HepG2 (cell line): ENCODE data around the gene TUBA4A. TPM values are rescaled to one million over a fixed set of nuclear protein-coding genes. Genes with fewer than 3 reads are reported as not detected.

Source experiments
- ATAC-seq: fragments of 200-7000 bp; cut with Tn5 transposase; 3 replicates; pipeline ENCODE4 v1.9.1; 2020; ENCODE audit warnings: mild to moderate bottlenecking, moderate library complexity
- BruUV-seq: library from RNA; stranded (reverse); fragments of 400-500 nt; replicated peaks from 2 replicates; lab custom pipeline; 2021; lab: Mats Ljungman, UMichigan
- CTCF ChIA-PET: fragments of 300-600 bp; formaldehyde crosslinking; extraction: SDS; loops from one replicate; lab custom pipeline; 2021; ENCODE audit warnings: low total read pairs, inconsistent platforms, low intra/inter-chr PET ratio; lab: Yijun Ruan, JAX
- POLR2A ChIA-PET: fragments of 350-600 bp; sonication (Branson Sonifier 250); formaldehyde crosslinking; loops from one replicate; lab custom pipeline; 2020; ENCODE audit warnings: antibody characterized with exemption, inconsistent platforms; lab: Yijun Ruan, JAX
- DNase-seq: peaks from one replicate; pipeline ENCODE4 v3.0.0-alpha.2; 2015; ENCODE audit warnings: low spot score
- FAIRE-seq: peaks from 3 replicates; lab custom pipeline; 2011; peaks lifted over from hg19 to GRCh38; lab: Jason Lieb, UNC
- H2AFZ ChIP-seq: one replicate; pipeline ENCODE4 v1.6.1; 2011; ENCODE audit warnings: low read length, inconsistent platforms
- H3K27ac ChIP-seq: fragments of 300-600 bp; 3 replicates; pipeline ENCODE4 v1.8.0; 2011; ENCODE audit warnings: mixed run types, mild to moderate bottlenecking, mixed read lengths, low read length, inconsistent platforms; ENCODE audit not compliant: insufficient read depth; ENCODE audit errors: extremely low read length
- H3K27me3 ChIP-seq, 2 experiments: fragments of 200-600 bp in 1 of 2; 2 replicates in 1 of 2; 3 replicates in 1 of 2; pipeline versions ENCODE4 v1.6.0 to v1.8.0; 2011; ENCODE audit warnings: low read length in 2 of 2, mild to moderate bottlenecking in 2 of 2, moderate library complexity in 2 of 2, inconsistent platforms in 1 of 2; ENCODE audit not compliant: insufficient read depth in 2 of 2, control insufficient read depth in 1 of 2
- H3K36me3 ChIP-seq, 2 experiments: fragments of 200-600 bp in 1 of 2; replicated peaks in 1 of 2; 2 replicates in 1 of 2; 3 replicates in 1 of 2; pipeline versions ENCODE4 v1.5.1 to v1.8.0; 2011; ENCODE audit warnings: low read length in 2 of 2, inconsistent platforms in 1 of 2; ENCODE audit not compliant: insufficient read depth in 2 of 2, control insufficient read depth in 1 of 2
- H3K4me1 ChIP-seq: 2 replicates; pipeline ENCODE4 v1.5.1; 2012; ENCODE audit warnings: low read length, inconsistent platforms; ENCODE audit not compliant: insufficient read depth
- H3K4me2 ChIP-seq: 2 replicates; pipeline ENCODE4 v1.6.0; 2011; ENCODE audit warnings: low read depth, low read length, inconsistent platforms
- H3K4me3 ChIP-seq, 3 experiments: fragments of 200-600 bp in 1 of 3; sonication (generic), shearing (Covaris generic) in 1 of 3; replicated peaks in 1 of 3; 2 replicates each; pipeline ENCODE4 v1.5.1; 2011 to 2016; ENCODE audit warnings: low read length in 3 of 3, inconsistent platforms in 2 of 3, low read depth in 2 of 3, mild to moderate bottlenecking in 2 of 3, control low read depth in 1 of 3, mixed read lengths in 1 of 3; ENCODE audit not compliant: insufficient read depth in 1 of 3
- H3K79me2 ChIP-seq: one replicate; pipeline ENCODE4 v1.6.1; 2011; ENCODE audit warnings: low read length, inconsistent platforms; ENCODE audit not compliant: insufficient read depth
- H3K9ac ChIP-seq: 2 replicates; pipeline ENCODE4 v1.6.0; 2011; ENCODE audit warnings: mild to moderate bottlenecking, low read depth, low read length, inconsistent platforms; ENCODE audit not compliant: insufficient read depth
- H3K9me3 ChIP-seq: 2 replicates; pipeline ENCODE4 v1.5.1; 2012; ENCODE audit warnings: mild to moderate bottlenecking, low read length
- H4K20me1 ChIP-seq: 2 replicates; pipeline ENCODE4 v1.6.0; 2011; ENCODE audit warnings: inconsistent platforms, mild to moderate bottlenecking, low read length, moderate library complexity; ENCODE audit not compliant: insufficient read depth
- HES4 ChIP-seq: sonication (generic); formaldehyde crosslinking; IDR thresholded peaks from 2 replicates; pipeline ENCODE4 v1.9.0; 2021; ENCODE audit warnings: mild to moderate bottlenecking, missing genetic modification reagents, borderline replicate concordance
- MTA1 ChIP-seq: sonication (generic); formaldehyde crosslinking; IDR thresholded peaks from 2 replicates; pipeline ENCODE4 v1.4.0; 2020; ENCODE audit warnings: missing genetic modification reagents, mild to moderate bottlenecking, borderline replicate concordance
- MYC ChIP-seq: sonication (generic); formaldehyde crosslinking; IDR thresholded peaks from 2 replicates; pipeline ENCODE4 v1.9.0; 2021; ENCODE audit warnings: missing genetic modification reagents, borderline replicate concordance
- ZNF670 ChIP-seq: sonication (generic); formaldehyde crosslinking; IDR thresholded peaks from 2 replicates; pipeline ENCODE4 v1.8.0; 2022; ENCODE audit warnings: mild to moderate bottlenecking, missing genetic modification reagents, borderline replicate concordance
- WGBS: methylation state at CpG from one replicate; pipeline ENCODE4 v1.1.6; 2017; ENCODE audit warnings: low lambda C conversion rate; 5-methylcytosine and 5-hydroxymethylcytosine counted together
- in situ Hi-C: cut with HindIII; loops from 2 replicates; pipeline ENCODE4 v1.10.0; 2017; ENCODE audit warnings: low pct_unique_long_range_greater_than_20kb; ENCODE audit not compliant: extremely low pct_ligation_motif_present
- intact Hi-C: fragments of 100-400 bp; cut with micrococcal nuclease; formaldehyde crosslinking; loops from one replicate; pipeline ENCODE4 v1.10.0; 2022; ENCODE audit not compliant: unreplicated experiment
- polyA plus RNA-seq, 8 experiments: library from polyadenylated mRNA; depleted of rRNA in 3 of 8; stranded (reverse) in 7 of 8; unstranded in 1 of 8; fragments of >200 nt; fragmentation: Illumina TruSeq in 4 of 8; extraction: Trizol in 4 of 8; gene quantifications; 2 replicates each; pipeline versions ENCODE4 v1.2.1 to v1.2.3, GENCODE V29; 2011 to 2016; ENCODE audit warnings: low read depth in 4 of 8, missing spikeins in 1 of 8, mixed read lengths in 1 of 8; ENCODE audit not compliant: insufficient read depth in 1 of 8
- total RNA-seq, 5 experiments: library from RNA; depleted of rRNA; stranded (reverse); fragments of >200 nt; fragmentation: Illumina TruSeq; extraction: Trizol; gene quantifications; 2 replicates each; pipeline ENCODE4 v1.2.3, GENCODE V29; 2016; ENCODE audit warnings: low read depth in 1 of 5
- TF ChIP-seq, protein P1 (sequence below): sonication (generic); formaldehyde crosslinking; IDR thresholded peaks from 2 replicates; pipeline ENCODE4 v1.5.1; 2020; ENCODE audit warnings: mild to moderate bottlenecking, missing genetic modification reagents, moderate library complexity
- TF ChIP-seq, protein P2 (sequence below): sonication (generic); formaldehyde crosslinking; IDR thresholded peaks from 2 replicates; pipeline ENCODE4 v1.9.0; 2022; ENCODE audit warnings: missing genetic modification reagents, mild to moderate bottlenecking, borderline replicate concordance
- TF ChIP-seq, protein P3 (sequence below): fragments of 450-650 bp; IDR thresholded peaks from 2 replicates; pipeline ENCODE4 v1.6.1; 2016

Gene TUBA4A
- total and polyA plus RNA-seq, 2 of the 13 experiments (the other 11 are each of a cell fraction or from before 2014, with no cell fraction given): 1.3 to 12.7 TPM

DNA sequence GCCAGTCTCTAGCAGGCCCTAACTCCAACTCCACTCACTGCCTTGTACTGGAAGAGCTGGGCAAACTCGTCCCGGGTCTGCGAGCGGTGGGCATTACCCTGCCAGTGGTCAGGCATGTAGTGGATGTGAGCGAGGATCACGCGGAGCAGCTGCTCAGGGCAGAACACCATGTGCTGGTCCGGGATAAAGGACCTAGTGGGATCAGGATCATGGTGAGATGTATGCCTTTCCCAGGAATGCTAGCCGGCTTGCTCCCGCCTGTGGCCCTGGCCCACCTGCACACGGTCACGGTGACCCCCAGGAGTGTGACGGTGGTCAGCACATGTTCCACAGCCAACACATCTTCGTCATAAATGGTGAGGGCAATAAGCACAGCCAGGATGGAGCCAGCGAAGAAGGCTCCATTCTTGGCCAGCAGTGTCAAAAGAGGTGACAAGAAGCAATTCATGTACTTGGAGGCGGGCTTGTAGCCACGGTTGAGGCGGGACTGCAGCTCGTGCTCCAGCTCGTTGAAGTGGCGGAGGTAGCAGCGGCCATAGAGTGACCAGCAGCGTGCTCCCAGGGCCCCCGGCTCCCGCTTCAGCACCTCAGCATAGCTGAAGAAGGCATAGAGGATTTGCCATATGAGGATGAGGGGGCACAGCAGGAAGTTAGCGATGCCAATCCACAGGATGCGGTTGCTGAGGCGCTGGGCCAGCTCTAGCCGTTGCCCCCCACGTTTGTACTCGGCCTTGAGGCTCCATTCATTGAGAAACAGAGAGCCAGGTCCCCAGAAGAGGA is 29.7 kb downstream of the TUBA4A start:
- no peak overlapping the region for H3K27ac ChIP-seq
- in situ Hi-C loops (no loop called here), intact Hi-C loops (no loop called here)
- peaks cover 21% of the 10 kb centered on the region for H3K4me1 ChIP-seq
- ChIA-PET POLR2A (no interaction called here), CTCF (no interaction called here)
- H3K4me3 ChIP-seq: no peak overlapping the region
- WGBS: 96% methylated on average over 28 of the region's 31 CpGs
- no peak for TF ChIP-seq HES4 (CRISPR knock-in tag)
- TF ChIP-seq, protein P1, sequence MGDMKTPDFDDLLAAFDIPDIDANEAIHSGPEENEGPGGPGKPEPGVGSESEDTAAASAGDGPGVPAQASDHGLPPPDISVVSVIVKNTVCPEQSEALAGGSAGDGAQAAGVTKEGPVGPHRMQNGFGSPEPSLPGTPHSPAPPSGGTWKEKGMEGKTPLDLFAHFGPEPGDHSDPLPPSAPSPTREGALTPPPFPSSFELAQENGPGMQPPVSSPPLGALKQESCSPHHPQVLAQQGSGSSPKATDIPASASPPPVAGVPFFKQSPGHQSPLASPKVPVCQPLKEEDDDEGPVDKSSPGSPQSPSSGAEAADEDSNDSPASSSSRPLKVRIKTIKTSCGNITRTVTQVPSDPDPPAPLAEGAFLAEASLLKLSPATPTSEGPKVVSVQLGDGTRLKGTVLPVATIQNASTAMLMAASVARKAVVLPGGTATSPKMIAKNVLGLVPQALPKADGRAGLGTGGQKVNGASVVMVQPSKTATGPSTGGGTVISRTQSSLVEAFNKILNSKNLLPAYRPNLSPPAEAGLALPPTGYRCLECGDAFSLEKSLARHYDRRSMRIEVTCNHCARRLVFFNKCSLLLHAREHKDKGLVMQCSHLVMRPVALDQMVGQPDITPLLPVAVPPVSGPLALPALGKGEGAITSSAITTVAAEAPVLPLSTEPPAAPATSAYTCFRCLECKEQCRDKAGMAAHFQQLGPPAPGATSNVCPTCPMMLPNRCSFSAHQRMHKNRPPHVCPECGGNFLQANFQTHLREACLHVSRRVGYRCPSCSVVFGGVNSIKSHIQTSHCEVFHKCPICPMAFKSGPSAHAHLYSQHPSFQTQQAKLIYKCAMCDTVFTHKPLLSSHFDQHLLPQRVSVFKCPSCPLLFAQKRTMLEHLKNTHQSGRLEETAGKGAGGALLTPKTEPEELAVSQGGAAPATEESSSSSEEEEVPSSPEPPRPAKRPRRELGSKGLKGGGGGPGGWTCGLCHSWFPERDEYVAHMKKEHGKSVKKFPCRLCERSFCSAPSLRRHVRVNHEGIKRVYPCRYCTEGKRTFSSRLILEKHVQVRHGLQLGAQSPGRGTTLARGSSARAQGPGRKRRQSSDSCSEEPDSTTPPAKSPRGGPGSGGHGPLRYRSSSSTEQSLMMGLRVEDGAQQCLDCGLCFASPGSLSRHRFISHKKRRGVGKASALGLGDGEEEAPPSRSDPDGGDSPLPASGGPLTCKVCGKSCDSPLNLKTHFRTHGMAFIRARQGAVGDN (CRISPR knock-in tag): peak; percentile 36
- TF ChIP-seq ZNF670: no peak
- no peak for TF ChIP-seq MTA1
- TF ChIP-seq, protein P2, sequence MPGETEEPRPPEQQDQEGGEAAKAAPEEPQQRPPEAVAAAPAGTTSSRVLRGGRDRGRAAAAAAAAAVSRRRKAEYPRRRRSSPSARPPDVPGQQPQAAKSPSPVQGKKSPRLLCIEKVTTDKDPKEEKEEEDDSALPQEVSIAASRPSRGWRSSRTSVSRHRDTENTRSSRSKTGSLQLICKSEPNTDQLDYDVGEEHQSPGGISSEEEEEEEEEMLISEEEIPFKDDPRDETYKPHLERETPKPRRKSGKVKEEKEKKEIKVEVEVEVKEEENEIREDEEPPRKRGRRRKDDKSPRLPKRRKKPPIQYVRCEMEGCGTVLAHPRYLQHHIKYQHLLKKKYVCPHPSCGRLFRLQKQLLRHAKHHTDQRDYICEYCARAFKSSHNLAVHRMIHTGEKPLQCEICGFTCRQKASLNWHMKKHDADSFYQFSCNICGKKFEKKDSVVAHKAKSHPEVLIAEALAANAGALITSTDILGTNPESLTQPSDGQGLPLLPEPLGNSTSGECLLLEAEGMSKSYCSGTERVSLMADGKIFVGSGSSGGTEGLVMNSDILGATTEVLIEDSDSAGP: peak; percentile 35; the same call in 1 of the 2 replicates
- TF ChIP-seq MYC (CRISPR knock-in tag): 0 out of 2 replicates have a peak, but pooled peaks have one; percentile 2
- TF ChIP-seq, protein P3, sequence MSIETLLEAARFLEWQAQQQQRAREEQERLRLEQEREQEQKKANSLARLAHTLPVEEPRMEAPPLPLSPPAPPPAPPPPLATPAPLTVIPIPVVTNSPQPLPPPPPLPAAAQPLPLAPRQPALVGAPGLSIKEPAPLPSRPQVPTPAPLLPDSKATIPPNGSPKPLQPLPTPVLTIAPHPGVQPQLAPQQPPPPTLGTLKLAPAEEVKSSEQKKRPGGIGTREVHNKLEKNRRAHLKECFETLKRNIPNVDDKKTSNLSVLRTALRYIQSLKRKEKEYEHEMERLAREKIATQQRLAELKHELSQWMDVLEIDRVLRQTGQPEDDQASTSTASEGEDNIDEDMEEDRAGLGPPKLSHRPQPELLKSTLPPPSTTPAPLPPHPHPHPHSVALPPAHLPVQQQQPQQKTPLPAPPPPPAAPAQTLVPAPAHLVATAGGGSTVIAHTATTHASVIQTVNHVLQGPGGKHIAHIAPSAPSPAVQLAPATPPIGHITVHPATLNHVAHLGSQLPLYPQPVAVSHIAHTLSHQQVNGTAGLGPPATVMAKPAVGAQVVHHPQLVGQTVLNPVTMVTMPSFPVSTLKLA: peak; percentile 46
- H3K9me3 ChIP-seq: no peaks in the 10 kb centered on the region
- H3K9ac ChIP-seq: no peak overlapping the region
- no peak for ATAC-seq
- no peak for DNase-seq
- peaks cover 25% of the 10 kb centered on the region for H3K79me2 ChIP-seq
- H2AFZ ChIP-seq: no peak overlapping the region
- H3K36me3 ChIP-seq: peaks cover 39 to 68% of the 10 kb centered on the region in 2 experiments
- FAIRE-seq: no peak
- H3K27me3 ChIP-seq: no peaks in the 10 kb centered on the region; a peak in 1 of 5 replicates
- no peak overlapping the region for H3K4me2 ChIP-seq
- BruUV-seq: no TSS peak
- no peaks in the 10 kb centered on the region for H4K20me1 ChIP-seq
